Nucleus accumbens (tissue), 56 donors: ENCODE data around the gene TXN2.
"Not testable (repeated sequence)": the region's sequence is repeated elsewhere in the genome, so short reads cannot be mapped to it uniquely, and the experiment has no call there.

Source experiments
- DNase-seq, 56 donors: peaks; one replicate each; lab custom pipeline; 2025; lab: John Stamatoyannopoulos, UW

The TXN2 gene

DNA sequence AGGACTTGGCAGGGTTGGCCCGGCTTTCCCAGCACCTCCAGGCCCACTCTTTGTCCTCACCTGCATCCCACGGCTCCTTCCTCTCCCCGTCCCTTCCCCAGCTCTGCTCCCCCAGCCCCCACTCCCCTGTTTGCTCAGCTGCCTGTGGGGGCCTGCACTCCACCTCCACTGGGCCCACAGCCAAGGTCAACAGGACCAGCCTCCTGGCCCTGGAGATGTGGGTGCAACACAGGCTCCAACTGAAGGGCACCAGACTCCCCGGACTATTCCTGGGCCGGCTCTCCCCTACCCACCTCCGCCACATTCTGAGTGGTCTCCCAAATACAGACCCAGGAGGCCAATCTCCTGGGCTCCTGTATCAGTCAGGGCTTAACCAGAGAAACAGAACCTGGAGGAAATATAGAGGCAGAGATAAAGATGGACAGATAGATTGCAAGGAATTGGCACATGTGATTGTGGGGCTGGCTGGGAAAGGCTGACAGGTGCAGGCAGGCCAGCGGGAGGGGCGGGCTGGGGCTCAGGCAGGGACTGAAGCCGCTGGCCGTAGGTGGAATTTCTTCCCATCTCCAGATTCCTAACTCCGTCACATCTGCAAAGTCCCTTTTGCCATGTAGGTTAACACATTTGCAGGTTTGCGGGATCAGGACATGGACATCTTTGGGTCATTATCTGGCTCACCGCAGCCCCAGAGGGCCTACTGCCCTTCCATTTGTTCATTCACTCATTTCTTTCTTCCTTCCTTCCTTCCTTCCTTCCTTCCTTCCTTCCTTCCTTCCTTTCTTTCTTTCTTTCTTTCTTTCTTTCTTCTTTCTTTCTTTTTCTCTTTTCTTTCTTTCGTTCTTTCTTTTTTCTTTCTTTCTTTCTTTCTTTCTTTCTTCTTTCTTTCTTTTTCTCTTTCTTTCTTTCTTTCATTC is 47.9 kb downstream of the TXN2 start:
- no peak for DNase-seq

DNA sequence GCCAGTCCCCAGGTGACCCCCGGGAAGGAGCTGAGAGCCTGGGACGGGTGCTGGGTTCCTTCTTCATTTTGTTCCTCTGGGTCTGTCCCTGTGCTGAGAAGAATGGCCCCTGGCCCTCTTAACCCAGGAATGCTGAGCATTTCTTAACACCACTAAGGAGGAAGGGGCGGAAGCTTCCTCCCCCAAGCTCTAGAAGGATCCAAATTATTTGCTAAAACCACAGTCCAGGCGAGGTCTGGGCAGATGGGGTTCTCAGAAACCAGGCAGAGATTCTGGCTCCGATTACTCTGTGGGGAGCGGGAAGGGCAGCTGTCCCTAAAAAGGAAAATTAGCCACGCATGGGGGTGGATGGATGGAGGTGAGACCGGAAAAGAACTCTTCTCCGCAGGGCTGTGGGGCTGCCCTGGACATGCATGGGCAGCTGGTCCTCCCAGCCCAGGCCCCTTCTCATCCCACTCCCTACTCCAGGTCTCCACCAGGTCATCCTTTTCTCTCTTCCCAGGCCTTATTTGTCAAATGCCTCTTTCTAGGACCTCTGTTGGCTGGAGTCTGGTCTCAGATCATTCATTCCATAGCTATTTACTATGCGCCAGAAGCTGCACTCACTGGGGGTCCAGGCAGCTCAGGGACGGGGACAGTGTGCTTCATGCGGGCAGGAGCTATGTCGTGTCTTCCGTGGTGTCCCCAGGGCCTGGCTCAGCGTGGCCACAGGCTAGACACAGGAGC is 48.7 kb downstream of the TXN2 start:
- no peak for DNase-seq

DNA sequence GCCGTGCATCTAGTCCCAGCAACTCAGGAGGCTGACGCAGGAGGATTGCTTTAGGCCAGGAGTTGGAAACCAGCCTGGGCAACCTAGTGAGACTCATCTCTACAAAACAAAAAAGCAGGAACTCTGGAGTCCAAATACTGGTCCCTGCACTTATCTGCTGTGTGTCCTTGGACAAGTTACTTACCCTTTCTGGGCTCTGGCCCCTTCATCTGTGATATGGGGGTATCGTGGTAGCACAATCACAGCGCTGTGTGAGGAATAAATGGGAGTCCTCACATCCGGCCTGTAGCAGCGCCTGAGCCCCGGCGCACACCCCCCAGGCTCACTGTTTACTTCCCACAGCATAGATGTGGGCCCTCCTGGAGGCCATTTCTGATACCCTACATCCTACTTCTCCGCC is 49.5 kb downstream of the TXN2 start:
- no peak for DNase-seq

DNA sequence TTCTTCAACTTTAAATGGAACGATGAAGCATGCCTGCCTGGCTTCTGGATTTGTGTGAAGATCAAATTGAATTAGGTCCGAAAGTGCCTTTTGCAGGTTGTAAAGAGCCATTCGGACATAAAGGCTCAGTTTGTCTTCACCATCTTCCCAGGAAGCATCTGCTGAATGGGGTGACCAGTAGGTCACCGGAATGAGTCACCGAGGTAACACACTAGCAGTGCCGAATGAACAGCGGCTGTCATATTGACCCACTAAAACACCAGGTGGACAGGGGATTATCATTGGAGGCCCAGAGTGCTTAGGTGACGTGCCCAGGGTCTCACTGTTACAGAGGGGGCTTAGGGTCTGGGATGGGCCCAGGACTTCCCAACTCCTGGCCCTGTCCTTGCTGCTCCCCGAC is 50.6 kb downstream of the TXN2 start:
- DNase-seq, result no peak

DNA sequence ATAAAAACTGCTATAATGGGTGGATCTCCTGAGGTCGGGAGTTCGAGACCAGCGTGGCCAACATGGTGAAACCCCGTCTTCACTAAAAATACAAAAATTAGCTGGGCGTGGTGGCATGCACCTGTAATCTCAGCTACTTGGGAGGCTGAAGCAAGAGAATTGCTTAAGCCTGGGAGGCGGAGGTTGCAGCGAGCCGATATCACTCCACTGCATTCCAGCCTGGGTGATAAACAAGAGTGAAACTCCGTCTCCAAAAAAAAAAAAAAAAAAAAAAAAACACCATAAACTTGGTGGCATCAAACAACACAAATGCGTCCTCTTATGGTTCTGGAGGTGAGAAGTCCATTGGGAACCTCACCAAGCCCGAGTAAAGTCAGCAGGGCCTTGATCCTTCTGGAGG is 53.5 kb downstream of the TXN2 start:
- not testable (repeated sequence) for DNase-seq

DNA sequence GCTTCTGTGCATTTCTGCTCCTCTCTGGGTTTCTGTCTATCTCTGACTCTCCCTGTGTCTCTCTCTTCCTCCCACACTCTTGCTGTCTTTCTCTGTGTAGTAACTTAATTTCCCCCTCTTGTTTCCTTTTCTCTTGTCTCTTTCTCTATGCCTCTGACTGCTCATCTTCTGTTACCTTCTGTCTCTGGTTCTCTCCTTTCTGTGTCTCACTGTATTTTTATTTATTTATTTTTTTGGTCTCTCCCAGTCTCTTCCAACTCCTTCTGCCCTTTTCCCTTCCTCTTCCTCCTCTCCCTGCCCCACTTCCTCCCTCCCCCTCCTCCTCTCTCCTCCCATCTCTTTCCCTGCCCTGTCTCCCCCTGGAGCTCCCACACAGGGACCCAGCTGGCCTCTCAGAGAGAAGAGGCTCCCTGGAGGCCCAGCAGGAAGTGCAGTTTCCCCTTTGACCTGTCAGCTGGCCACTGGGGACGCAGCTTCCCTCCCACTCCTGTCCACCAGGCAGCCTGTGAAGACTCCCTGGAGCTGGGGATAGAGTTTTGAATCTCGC is 55.4 kb downstream of the TXN2 start:
- no peak for DNase-seq

DNA sequence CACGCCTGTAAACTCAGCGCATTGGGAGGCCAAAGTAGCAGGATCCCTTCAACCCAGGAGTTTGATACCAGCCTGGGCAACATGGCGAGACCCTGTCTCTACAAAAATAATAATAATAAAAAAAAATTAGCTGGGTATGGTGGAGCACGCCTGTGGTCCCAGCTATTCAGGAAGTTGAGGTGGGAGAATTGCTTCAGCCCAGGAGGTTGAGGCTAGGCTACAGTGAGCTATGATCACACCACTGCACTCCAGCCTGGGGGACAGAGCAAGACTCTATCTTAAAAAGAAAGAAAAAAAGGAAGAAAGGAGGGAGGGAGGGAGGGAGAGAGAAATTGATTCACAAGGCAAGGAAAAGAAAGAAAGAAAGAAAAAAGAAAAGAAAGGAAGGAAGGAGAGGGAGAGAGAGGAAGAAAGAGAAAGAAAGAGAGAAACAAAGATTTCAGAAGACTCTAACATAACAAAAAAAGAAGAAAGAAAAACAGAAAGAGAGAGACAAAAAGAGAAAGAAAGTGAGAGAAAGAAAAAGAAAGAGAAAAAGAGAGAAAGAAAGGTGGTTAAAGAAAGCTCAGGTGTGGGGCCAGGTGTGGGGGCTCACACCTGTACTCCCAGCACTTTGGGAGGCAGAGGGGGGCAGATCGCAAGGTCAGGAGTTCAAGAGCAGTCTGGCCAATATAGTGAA is 56.4 kb downstream of the TXN2 start:
- DNase-seq, result no peak

DNA sequence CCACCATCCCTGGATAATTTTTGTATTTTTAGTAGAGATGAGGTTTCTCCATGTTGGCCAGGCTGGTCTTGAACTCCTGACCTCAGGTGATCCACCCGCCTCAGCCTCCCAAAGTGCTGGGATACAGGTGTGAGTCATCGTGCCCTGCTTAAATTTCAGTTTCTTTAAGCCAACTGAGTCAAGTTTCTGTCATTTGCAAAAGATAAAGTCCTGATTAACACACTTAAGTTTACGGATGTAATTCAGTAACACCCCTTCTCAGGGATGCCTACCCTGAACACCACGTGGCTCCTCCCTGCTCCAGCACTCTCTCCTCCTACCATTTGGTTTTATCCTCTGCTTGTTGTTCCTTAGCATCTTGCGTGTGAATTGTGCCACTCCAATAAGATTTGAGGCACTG is 57.0 kb downstream of the TXN2 start:
- DNase-seq, result not testable (repeated sequence)

DNA sequence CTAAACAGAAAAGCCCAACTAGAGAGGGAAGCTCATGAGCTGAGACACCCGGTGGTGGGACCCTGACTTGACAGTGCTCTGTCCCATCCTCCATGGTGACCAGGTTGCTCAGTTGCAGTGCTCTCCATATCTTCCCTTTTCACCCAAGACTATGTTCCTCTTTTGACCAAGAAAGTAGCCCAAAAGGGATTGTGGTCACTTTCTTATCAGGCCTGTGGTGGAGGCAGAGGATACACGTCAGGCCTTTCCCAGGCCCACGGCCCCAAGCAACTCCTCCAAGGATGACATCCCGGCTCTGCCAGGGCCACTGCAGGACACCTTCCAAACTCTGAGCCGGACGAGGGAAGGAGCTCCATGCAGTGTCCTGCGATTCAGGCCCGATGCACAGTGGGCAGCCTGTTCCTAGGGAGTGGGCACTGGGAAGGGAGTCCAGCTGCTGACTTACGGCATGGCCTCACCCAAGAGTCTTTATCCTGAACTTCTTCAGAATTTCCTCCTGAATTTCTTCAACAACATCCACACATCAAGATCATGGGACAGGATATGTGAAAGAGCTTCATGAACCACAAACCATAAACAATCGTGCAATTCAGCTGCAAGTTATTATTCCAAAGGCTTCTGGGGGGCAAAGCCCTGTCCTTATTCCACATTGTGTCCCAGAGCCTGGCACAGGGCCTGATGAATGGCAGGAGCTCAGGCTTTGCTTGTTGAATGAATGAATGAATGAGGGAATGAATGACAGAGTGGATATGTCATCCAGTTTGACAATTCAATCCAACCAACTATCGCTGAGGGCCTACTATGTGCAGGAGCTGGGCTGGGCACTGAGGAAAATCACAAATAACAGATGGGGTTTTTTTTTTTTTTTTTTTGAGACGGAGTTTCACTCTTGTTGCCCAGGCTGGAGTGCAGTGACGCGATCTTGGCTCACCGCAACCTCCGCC is 57.7 kb downstream of the TXN2 start:
- DNase-seq, result no peak

DNA sequence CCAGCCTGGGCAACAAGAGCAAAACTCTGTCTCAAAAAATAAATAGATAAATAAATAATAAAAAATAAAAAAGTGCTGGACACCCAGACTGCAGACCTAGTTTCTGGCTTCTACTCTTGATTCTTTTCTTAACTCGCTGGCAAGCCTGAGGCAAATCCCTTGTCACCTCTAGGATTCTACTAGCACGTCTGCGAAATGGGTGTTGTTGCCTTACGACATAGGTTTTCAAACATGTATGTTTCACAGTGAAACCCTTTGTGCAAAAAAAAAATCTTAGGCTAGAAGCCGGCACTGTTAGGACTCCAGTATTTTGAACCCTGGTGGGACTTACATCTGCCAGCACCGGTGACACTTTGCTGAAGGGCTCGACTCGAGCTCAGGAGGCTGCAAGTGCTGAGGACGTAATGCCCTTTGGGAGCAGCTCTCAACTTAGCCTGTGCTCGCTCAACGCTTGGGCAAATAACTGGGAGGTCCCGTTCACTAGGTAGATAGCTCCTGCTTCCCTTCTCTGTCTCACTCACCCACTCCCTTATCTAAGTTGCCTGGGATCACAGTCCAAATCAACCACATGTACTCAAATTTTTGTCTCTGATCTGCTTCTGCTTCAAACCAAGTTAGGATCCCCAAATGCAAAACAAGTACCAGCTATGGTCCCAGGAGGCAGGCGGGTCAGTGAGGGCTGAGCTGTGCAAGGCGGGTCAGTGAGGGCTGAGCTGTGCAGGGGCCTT is 59.0 kb downstream of the TXN2 start:
- DNase-seq, result no peak

DNA sequence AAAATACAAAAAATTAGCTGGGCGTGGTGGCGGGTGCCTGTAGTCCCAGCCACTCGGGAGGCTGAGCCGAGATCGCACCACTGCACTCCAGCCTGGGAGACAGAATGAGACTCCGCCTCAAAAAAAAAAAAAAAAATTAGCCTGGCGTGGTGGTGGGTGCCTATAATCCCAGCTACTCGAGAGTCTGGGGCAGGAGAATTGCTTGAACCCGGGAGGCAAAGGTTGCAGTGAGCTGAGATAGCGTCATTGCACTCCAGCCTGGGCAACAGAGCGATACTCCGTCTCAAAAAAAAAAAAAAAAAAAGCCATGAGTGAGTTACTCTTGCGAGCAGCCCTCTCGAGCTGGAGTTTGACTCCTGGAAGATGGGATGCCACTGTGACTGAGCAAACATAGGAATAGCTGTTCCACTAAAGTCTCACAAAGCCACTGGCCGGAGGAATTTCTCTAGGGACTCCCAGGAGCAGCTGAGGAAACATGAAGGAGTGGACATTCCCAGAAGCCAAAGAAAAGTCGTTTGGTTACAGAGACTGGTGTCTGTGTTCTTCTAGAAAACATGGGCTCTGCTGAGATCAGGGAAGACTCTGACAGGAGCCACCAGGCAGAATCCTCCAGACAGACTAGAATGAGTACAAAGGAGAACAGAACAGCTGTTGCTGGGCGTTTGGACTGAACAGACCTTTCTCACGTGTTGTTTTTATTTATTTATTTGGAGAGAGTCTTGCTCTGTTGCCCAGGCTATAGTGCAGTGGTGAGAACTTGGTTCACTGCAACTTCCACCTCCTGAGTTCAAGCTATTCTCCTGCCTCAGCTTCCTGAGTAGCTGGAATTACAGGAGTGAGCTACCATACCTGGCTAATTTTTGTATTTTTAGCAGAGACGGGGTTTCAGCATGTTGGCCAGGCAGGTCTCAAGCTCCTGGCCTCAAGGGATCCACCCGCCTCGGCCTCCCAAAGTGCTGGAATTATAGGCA is 61.2 kb downstream of the TXN2 start:
- no peak for DNase-seq

DNA sequence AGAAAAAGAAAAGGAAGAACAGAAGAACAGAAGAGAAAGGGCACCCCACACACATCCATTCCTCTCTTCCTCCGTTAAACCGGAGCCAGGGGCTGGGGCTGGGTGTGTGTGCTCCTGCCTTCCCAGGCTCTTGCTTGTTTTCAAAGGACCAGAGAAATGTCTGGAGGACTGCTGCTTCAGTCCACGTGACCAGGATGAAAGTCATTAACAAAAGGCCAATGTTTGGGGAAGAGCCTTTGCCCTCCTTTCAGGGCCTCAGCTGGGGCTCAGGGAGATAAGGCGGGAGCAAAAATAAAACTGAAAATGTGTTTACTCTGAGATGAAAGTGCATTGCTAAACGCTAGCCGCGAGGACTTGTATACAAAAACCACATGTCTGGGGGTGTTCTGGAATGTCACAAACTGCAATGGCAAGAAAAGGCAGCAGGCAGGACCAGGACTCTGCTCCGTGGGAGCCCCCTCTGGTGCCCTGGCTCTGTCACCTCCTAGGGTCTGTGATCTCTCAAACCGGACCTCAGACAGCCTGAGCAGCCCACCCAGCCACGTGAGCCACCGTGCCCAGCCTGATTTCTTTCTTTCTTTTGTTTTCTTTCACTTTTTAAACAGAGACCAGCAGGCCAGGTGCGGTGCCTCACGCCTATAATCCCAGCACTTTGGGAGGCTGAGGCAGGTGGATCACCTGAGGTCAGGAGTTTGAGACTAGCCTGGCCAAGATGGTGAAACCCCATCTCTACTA is 62.1 kb downstream of the TXN2 start:
- DNase-seq, result peak in 16 of 56 donors; percentile 2 to 36 (median 12)

DNA sequence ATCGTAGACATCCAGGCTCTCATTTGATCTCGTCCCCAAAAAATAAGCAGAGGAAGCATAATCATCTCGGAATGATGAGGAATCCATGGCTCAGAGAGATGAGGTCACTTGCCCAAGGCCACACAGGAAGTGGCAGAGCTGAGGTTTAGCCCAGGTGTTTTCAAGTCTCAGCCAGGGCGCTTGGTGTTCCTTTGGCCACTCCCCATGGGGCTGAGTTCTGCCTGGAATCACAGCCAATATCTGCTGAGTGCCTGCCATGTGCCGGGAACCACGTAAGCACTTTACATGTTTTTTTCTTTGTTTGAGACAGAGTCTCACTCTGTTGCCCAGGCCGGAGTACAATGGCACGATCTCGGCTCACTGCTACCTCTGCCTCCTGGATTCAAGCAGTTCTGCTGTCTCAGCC is 64.2 kb downstream of the TXN2 start:
- DNase-seq, result no peak
